GM23338 (cell line): ENCODE measurements around the gene SLC25A18. TPM values are rescaled to one million over a fixed set of nuclear protein-coding genes. Genes with fewer than 3 reads are reported as not detected.

Experiments
- EZH2phosphoT487 ChIP-seq: fragments of 200-600 bp; sonication (generic); IDR thresholded peaks from one replicate; pipeline ENCODE4 v1.8.1; 2018; ENCODE audit warnings: antibody characterized with exemption; ENCODE audit not compliant: unreplicated experiment
- NANOG ChIP-seq: IDR thresholded peaks from 2 replicates; pipeline ENCODE4 v1.6.1; 2016; ENCODE audit warnings: antibody characterized with exemption, borderline replicate concordance
- ZNF114 ChIP-seq: fragments of 250-450 bp; sonication (Bioruptor Pico); IDR thresholded peaks from 2 replicates; pipeline ENCODE4 v1.5.0; 2020; ENCODE audit warnings: mild to moderate bottlenecking, moderate library complexity
- ZNF331 ChIP-seq: fragments of 250-450 bp; sonication (Bioruptor Pico); IDR thresholded peaks from 2 replicates; pipeline ENCODE4 v1.5.0; 2020; ENCODE audit warnings: low read depth, mild to moderate bottlenecking, moderate library complexity
- polyA plus RNA-seq: library from polyadenylated mRNA; unstranded; fragments of >200 nt; fragmentation: Nextera tagmentation; extraction: Ambion mirVana; gene quantifications from 2 replicates; pipeline ENCODE4 v1.2.1, GENCODE V29; 2016
- total RNA-seq: library from RNA; depleted of rRNA; stranded (reverse); fragments of >200 nt; shearing (Covaris generic); gene quantifications from 2 replicates; pipeline ENCODE4 v1.2.3, GENCODE V29; 2014
- TF ChIP-seq, protein P1 (sequence below): fragments of 250-450 bp; sonication (Bioruptor Pico); IDR thresholded peaks from 2 replicates; pipeline ENCODE4 v1.5.0; 2020; ENCODE audit warnings: mild to moderate bottlenecking, moderate library complexity
- TF ChIP-seq, protein P2 (sequence below): IDR thresholded peaks from one replicate; pipeline ENCODE4 v1.6.1; 2018; ENCODE audit warnings: antibody characterized with exemption; ENCODE audit not compliant: unreplicated experiment
- TF ChIP-seq, protein P3 (sequence below), 2 experiments: fragments of 200-600 bp in 1 of 2; sonication (generic) in 1 of 2; conservative IDR thresholded peaks; 2 replicates each; pipeline versions ENCODE4 v1.5.1 to v1.6.1; 2016 to 2017; ENCODE audit warnings: antibody characterized with exemption in 2 of 2, low read depth in 2 of 2, mild to moderate bottlenecking in 2 of 2, moderate library complexity in 1 of 2

SLC25A18 gene
- total and polyA plus RNA-seq, 2 experiments from 2014 or later: 1.2 to 1.9 TPM

DNA sequence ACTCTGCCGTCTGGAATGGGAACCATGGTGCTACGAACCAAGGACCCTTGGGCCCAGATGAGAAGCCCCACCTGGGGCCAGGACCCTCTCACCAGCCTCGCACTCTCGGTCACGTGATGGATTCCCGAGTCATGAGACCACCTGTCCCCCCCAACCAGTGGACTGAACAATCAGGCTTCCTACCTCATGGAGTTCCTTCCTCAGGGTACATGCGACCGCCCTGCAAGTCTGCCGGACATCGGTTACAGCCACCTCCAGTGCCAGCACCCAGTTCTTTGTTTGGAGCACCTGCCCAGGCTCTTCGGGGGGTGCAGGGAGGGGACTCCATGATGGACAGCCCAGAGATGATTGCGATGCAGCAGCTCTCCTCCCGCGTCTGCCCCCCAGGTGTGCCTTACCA lies 20.8 kb upstream of the SLC25A18 start (continued):
- TF ChIP-seq, protein P1, sequence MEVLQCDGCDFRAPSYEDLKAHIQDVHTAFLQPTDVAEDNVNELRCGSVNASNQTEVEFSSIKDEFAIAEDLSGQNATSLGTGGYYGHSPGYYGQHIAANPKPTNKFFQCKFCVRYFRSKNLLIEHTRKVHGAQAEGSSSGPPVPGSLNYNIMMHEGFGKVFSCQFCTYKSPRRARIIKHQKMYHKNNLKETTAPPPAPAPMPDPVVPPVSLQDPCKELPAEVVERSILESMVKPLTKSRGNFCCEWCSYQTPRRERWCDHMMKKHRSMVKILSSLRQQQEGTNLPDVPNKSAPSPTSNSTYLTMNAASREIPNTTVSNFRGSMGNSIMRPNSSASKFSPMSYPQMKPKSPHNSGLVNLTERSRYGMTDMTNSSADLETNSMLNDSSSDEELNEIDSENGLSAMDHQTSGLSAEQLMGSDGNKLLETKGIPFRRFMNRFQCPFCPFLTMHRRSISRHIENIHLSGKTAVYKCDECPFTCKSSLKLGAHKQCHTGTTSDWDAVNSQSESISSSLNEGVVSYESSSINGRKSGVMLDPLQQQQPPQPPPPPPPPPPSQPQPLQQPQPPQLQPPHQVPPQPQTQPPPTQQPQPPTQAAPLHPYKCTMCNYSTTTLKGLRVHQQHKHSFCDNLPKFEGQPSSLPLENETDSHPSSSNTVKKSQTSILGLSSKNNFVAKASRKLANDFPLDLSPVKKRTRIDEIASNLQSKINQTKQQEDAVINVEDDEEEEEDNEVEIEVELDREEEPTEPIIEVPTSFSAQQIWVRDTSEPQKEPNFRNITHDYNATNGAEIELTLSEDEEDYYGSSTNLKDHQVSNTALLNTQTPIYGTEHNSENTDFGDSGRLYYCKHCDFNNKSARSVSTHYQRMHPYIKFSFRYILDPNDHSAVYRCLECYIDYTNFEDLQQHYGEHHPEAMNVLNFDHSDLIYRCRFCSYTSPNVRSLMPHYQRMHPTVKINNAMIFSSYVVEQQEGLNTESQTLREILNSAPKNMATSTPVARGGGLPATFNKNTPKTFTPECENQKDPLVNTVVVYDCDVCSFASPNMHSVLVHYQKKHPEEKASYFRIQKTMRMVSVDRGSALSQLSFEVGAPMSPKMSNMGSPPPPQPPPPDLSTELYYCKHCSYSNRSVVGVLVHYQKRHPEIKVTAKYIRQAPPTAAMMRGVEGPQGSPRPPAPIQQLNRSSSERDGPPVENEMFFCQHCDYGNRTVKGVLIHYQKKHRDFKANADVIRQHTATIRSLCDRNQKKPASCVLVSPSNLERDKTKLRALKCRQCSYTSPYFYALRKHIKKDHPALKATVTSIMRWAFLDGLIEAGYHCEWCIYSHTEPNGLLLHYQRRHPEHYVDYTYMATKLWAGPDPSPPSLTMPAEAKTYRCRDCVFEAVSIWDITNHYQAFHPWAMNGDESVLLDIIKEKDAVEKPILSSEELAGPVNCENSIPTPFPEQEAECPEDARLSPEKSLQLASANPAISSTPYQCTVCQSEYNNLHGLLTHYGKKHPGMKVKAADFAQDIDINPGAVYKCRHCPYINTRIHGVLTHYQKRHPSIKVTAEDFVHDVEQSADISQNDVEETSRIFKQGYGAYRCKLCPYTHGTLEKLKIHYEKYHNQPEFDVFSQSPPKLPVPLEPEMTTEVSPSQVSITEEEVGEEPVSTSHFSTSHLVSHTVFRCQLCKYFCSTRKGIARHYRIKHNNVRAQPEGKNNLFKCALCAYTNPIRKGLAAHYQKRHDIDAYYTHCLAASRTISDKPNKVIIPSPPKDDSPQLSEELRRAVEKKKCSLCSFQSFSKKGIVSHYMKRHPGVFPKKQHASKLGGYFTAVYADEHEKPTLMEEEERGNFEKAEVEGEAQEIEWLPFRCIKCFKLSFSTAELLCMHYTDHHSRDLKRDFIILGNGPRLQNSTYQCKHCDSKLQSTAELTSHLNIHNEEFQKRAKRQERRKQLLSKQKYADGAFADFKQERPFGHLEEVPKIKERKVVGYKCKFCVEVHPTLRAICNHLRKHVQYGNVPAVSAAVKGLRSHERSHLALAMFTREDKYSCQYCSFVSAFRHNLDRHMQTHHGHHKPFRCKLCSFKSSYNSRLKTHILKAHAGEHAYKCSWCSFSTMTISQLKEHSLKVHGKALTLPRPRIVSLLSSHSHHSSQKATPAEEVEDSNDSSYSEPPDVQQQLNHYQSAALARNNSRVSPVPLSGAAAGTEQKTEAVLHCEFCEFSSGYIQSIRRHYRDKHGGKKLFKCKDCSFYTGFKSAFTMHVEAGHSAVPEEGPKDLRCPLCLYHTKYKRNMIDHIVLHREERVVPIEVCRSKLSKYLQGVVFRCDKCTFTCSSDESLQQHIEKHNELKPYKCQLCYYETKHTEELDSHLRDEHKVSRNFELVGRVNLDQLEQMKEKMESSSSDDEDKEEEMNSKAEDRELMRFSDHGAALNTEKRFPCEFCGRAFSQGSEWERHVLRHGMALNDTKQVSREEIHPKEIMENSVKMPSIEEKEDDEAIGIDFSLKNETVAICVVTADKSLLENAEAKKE (CRISPR knock-in tag): no peak
- TF ChIP-seq ZNF114 (CRISPR knock-in tag): no peak
- no peak for TF ChIP-seq ZNF331 (CRISPR knock-in tag)
- TF ChIP-seq EZH2phosphoT487: no peak
- TF ChIP-seq, protein P2, sequence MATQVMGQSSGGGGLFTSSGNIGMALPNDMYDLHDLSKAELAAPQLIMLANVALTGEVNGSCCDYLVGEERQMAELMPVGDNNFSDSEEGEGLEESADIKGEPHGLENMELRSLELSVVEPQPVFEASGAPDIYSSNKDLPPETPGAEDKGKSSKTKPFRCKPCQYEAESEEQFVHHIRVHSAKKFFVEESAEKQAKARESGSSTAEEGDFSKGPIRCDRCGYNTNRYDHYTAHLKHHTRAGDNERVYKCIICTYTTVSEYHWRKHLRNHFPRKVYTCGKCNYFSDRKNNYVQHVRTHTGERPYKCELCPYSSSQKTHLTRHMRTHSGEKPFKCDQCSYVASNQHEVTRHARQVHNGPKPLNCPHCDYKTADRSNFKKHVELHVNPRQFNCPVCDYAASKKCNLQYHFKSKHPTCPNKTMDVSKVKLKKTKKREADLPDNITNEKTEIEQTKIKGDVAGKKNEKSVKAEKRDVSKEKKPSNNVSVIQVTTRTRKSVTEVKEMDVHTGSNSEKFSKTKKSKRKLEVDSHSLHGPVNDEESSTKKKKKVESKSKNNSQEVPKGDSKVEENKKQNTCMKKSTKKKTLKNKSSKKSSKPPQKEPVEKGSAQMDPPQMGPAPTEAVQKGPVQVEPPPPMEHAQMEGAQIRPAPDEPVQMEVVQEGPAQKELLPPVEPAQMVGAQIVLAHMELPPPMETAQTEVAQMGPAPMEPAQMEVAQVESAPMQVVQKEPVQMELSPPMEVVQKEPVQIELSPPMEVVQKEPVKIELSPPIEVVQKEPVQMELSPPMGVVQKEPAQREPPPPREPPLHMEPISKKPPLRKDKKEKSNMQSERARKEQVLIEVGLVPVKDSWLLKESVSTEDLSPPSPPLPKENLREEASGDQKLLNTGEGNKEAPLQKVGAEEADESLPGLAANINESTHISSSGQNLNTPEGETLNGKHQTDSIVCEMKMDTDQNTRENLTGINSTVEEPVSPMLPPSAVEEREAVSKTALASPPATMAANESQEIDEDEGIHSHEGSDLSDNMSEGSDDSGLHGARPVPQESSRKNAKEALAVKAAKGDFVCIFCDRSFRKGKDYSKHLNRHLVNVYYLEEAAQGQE: no peak
- TF ChIP-seq, protein P3, sequence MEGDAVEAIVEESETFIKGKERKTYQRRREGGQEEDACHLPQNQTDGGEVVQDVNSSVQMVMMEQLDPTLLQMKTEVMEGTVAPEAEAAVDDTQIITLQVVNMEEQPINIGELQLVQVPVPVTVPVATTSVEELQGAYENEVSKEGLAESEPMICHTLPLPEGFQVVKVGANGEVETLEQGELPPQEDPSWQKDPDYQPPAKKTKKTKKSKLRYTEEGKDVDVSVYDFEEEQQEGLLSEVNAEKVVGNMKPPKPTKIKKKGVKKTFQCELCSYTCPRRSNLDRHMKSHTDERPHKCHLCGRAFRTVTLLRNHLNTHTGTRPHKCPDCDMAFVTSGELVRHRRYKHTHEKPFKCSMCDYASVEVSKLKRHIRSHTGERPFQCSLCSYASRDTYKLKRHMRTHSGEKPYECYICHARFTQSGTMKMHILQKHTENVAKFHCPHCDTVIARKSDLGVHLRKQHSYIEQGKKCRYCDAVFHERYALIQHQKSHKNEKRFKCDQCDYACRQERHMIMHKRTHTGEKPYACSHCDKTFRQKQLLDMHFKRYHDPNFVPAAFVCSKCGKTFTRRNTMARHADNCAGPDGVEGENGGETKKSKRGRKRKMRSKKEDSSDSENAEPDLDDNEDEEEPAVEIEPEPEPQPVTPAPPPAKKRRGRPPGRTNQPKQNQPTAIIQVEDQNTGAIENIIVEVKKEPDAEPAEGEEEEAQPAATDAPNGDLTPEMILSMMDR (conservative IDR thresholded peaks at IDR 0.05; ENCODE audit: low read depth in 2 of 2): no peak
- no peak for TF ChIP-seq NANOG
